ENCODE measurements around the gene RPS6KA4.

DNA sequence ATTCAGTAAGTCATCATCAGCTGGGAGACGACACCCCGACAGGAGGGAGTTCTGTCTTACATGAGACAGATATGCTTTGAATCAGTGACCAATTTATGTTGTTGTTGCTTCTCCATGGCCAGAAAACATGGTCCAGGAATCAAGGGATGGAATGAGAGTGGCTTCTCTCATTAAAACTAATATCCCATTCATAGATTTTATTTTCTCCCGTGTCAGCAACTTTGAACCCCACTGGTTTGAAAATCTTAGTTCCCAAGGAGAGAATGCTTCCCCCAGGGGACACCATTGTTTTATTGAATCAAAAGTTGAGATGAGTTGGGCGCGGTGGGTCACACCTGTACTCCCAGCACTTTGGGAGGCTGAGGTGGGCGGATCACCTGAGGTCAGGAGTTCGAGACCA, 42.8 kb downstream of the RPS6KA4 start:
- TF ChIP-seq, protein P1, sequence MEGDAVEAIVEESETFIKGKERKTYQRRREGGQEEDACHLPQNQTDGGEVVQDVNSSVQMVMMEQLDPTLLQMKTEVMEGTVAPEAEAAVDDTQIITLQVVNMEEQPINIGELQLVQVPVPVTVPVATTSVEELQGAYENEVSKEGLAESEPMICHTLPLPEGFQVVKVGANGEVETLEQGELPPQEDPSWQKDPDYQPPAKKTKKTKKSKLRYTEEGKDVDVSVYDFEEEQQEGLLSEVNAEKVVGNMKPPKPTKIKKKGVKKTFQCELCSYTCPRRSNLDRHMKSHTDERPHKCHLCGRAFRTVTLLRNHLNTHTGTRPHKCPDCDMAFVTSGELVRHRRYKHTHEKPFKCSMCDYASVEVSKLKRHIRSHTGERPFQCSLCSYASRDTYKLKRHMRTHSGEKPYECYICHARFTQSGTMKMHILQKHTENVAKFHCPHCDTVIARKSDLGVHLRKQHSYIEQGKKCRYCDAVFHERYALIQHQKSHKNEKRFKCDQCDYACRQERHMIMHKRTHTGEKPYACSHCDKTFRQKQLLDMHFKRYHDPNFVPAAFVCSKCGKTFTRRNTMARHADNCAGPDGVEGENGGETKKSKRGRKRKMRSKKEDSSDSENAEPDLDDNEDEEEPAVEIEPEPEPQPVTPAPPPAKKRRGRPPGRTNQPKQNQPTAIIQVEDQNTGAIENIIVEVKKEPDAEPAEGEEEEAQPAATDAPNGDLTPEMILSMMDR (IDR thresholded peaks at IDR 0.05), result no peak
- TF ChIP-seq POLR2A (IDR thresholded peaks at IDR 0.05), result no peak
- TF ChIP-seq POLR2AphosphoS5 (IDR thresholded peaks at IDR 0.05), result no peak
